ENCODE measurements around the gene SHLD2.
"Not testable (repeated sequence)": the region's sequence is repeated elsewhere in the genome, so short reads cannot be mapped to it uniquely, and the experiment has no call there.

Gene SHLD2

DNA sequence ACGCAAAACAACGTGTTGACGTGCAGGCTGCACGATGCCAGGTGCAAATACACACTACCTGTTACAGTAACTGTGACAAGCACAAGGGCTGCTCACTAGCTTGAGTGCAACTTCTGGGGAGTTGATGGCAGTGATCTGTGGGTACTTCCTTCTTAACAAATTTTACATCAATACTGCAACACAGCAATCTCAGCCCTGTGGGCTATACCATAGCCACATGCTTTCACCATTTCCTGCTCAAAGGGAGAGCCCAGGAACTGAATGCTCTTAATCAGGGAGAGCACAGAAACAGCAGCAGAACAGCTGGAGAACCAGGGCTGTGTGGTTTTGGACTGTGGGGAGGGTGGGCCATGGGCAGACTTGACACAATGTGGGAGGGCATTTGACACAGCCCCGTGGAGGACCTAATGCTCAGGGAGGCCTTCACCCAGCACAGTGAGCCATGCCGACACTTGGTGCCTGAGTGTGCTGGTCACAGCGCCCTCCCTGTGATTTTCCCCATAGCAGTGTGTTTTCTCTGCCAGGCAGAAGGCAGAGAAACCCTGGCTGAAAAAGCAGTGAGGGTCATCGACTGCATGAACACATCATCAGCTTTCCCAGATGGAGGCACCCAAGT lies 118.3 kb downstream of the SHLD2 start:
- not testable (repeated sequence) for DNase-seq (ENCODE audit: low read depth, low spot score)

DNA sequence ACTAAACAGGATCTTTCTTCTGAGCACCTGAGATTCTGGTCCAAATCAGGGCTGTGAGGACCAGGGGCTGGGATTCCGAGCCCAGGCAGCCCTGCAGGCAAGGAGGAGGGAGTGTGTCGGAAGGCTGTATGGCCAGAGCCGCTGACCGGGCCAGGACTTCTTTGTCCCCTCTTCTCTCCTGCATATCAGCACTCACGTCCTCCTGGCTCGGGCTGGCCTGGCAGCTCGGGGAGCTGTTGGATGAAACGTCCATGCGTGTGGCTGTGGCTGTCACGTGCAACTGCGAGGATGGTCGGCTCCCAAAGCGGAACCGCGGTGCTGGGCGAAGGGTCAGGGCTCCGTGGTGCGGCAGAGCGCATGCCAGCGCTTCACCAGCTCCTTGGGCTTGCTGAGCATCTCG lies 118.8 kb downstream of the SHLD2 start:
- not testable (repeated sequence) for DNase-seq (ENCODE audit: low read depth, low spot score)

DNA sequence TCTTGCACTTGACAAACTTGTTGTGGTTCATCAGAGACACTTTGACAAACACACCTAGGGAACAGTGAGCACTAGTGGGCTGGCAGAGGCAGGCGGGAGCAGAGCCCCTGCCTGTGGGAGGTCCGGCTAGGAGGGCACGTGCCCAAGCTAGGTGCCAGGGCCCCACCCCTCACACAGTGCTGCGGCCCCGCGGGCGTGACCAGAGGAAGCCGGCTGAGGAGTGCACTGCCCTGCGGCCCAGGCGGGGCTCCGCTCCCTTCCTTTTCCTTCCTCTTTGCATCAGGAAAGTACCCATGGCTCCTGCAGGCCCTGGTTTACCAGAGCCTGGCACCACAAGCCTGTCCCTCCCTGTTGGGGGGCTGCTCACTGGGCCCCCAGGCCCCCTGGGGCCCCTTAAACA lies 121.1 kb downstream of the SHLD2 start:
- not testable (repeated sequence) for DNase-seq (ENCODE audit: low read depth, low spot score)

DNA sequence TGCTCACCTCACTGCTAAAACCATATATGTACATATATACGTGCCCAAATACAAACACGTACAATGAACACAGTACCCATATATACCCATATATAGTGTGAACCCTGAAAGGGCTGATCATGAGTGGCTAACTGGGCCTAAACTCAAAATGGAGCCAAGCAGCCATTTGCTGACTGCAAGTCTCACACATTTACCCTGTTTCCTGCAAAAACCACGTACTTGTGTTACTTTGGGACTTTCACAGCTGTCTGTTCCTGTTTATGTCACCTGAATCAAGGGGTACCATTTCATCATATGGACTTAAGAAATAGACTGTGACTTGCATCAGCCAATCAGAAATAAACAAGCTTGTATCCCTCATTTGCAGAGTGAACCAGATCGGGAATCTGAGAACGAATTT lies 124.4 kb downstream of the SHLD2 start:
- not testable (repeated sequence) for DNase-seq (ENCODE audit: low read depth, low spot score)

DNA sequence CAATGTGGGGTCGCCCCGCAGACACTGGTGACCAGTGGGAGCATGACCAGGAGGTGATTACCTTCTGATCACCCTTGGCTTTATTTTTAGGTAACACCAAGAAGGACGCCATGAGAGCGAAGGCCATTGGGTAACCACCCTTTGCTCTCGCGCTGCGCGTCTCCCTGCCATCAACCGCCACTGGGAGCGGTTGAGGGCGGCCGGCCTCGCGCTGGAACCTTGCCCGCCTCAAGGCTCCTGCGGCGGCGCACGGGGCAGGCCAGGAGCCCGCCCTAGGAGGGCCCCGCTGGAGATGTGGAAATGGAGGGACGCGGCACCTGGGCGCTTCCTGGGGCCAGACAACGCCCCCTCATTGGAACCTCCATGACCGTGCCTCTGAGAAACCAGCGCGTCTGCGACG lies 127.8 kb downstream of the SHLD2 start:
- not testable (repeated sequence) for DNase-seq (ENCODE audit: low read depth, low spot score)

DNA sequence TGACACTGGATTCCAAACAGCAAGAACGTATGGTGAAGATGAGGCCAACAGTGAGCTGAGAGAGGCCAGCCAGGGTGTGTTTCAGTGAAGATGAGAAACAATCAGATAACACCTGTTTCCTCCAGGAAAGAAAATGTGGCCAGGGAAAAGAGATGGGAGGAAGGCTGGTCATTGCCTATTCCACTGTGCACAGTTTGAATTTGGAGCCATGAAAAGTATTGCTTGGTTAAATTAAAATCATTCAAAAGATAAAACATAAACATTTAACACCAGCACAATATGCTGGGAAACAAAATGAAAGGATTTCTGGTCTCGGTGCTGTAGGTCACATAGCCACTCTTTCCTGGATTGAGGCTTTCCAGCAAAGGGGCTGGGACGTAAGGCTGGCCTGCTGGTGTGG lies 130.1 kb downstream of the SHLD2 start, which contains the start of gene NUTM2A:
Gene NUTM2A (plus strand): TSS at position 301 of the 400 bp plus-strand sequence. CDS start 383 bp downstream, outside the sequence.
- DNase-seq (ENCODE audit: low read depth, low spot score) = not testable (repeated sequence)

DNA sequence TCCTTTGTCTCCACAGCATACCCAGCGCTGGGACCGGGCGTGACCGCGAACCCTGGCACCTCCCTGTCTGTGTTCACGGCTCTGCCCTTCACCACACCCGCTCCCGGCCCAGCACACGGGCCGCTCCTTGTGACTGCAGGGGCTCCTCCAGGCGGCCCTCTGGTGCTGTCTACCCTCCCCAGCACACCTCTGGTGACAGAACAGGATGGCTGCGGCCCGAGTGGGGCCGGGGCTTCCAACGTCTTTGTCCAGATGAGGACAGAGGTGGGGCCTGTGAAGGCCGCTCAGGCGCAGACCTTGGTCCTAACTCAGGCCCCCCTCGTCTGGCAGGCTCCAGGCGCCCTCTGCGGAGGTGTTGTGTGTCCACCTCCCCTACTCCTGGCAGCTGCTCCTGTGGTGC lies 133.2 kb downstream of the SHLD2 start:
- DNase-seq (ENCODE audit: low read depth, low spot score) = not testable (repeated sequence)

DNA sequence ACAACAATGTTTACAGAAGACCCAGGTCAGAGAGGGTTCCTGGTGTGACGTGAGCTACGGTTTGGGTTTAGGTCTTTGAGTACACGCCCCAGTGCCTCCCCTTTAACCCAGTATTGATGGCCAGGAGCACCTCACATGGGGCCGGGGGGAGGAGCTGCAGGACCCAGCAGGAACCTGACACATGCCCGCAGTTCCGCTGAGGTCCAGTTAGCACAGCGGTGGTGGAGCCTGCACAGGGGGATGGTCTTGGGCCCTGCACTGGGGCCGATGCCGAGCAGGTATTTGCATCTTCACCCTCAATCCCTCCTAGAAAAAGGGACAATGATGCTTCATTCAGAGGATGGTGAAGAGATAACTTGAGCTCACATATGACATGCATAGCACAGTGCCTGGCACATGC lies 134.2 kb downstream of the SHLD2 start:
- DNase-seq (ENCODE audit: low read depth, low spot score) = not testable (repeated sequence)

DNA sequence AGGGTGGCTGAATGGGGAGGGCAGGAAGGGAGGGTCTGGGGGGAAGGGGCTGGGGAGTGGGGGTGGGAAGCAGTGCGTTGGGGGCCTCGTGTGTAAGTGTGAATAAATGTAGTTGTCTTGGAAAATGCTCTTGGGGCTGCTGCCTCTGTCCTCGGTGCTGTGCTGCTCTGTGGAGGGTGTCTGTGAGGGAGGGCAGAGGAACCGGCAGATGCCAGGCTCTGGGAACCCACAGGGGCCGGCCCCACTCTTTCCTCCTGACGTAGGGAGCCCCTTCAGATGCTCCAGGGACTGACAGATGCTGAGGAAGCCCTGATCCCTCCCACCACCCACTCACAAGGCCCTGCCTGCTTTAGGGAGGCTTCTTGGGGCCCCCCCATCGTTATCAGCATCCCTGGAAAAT lies 139.8 kb downstream of the SHLD2 start:
- not testable (repeated sequence) for DNase-seq (ENCODE audit: low read depth, low spot score)

DNA sequence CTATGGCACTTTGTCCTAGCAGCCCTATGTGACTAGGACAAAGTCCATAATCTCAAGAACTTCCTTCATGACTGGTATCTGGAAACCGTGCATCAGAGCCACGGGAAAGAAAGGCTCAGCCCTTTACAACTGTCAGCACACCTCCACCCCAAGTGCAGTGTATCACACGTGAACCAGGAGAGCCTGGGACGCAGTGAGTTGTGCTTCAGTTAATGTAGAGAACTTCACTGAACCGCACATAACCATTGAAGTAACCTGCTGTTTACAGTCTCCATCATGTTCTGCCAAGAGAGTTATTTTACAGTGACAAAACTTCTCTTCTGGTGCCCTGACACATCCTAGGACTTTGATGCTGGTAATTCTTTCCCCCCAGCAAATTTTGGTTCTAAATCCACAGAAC lies 142.2 kb downstream of the SHLD2 start:
- not testable (repeated sequence) for DNase-seq (ENCODE audit: low read depth, low spot score)

DNA sequence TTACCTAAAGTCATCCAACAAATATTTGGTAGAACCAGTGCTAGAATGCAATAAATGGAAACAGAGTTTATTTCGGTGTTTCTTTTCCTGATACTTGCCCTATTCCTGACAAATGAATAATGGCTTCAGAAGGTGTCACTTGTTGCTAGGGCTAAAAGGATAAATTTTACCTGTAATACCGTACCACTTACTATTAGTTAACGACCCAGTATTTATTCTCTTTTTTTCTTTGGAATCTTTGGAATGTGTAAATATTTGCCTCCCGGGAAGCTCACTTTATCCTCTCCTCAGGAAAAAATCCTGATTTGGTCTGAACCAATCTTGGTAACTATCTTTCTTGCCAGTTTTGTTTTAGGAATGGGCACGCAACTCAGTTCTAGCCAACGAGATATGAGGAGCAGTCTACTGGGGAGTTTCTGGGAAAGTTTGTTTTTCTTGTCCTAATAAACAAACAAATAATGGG lies 144.4 kb downstream of the SHLD2 start:
- not testable (repeated sequence) for DNase-seq (ENCODE audit: low read depth, low spot score)

All from activated CD4-positive, CD25-positive, alpha-beta regulatory T cell treated with anti-CD3 and anti-CD28 coated beads, Interleukin-2, amount 50 U/mL, for 16 hours (primary cell).